A549 (cell line): ENCODE results near the gene DPF1.

Experiments
- BHLHE40 ChIP-seq: IDR thresholded peaks from 2 replicates; pipeline ENCODE4 v1.6.1; 2012; ENCODE audit warnings: low read depth, low read length, inconsistent platforms
- CHD2 ChIP-seq: fragments of 150-350 bp; IDR thresholded peaks from 2 replicates; pipeline ENCODE4 v1.6.1; 2014; ENCODE audit warnings: low read length; ENCODE audit not compliant: partially characterized antibody
- CHD4 ChIP-seq: fragments of 200-600 bp; sonication (generic); IDR thresholded peaks from 2 replicates; pipeline ENCODE4 v1.6.1; 2016; ENCODE audit warnings: antibody characterized with exemption, mild to moderate bottlenecking, borderline replicate concordance
- EHMT2 ChIP-seq: fragments of 200-600 bp; sonication (generic); IDR thresholded peaks from 2 replicates; pipeline ENCODE4 v1.6.1; 2016; ENCODE audit warnings: antibody characterized with exemption, low read depth, mild to moderate bottlenecking, moderate library complexity
- EP300 ChIP-seq, 2 experiments: fragments of >200 bp; sonication (Bioruptor Twin); formaldehyde crosslinking; IDR thresholded peaks; 2 replicates in 1 of 2; 3 replicates in 1 of 2; pipeline ENCODE4 v1.6.1; 2016 to 2017
- POLR2A ChIP-seq: IDR thresholded peaks from 2 replicates; pipeline ENCODE4 v1.6.1; 2012; ENCODE audit warnings: mild to moderate bottlenecking, low read length
- RAD21 ChIP-seq, 2 experiments: fragments of >200 bp in 1 of 2; sonication (Bioruptor Twin) in 1 of 2; formaldehyde crosslinking in 1 of 2; IDR thresholded peaks in 1 of 2; conservative IDR thresholded peaks in 1 of 2; 2 replicates in 1 of 2; 3 replicates in 1 of 2; pipeline ENCODE4 v1.6.1; 2012 to 2018; ENCODE audit warnings: inconsistent platforms in 1 of 2
- RFX5 ChIP-seq: fragments of 450-650 bp; IDR thresholded peaks from 2 replicates; pipeline ENCODE4 v1.7.1; 2014; ENCODE audit warnings: antibody characterized with exemption, mild to moderate bottlenecking, moderate library complexity
- TF ChIP-seq, protein P1 (sequence below): fragments of >200 bp; sonication (Bioruptor Twin); formaldehyde crosslinking; IDR thresholded peaks from 3 replicates; pipeline ENCODE4 v1.5.1; 2016

DNA sequence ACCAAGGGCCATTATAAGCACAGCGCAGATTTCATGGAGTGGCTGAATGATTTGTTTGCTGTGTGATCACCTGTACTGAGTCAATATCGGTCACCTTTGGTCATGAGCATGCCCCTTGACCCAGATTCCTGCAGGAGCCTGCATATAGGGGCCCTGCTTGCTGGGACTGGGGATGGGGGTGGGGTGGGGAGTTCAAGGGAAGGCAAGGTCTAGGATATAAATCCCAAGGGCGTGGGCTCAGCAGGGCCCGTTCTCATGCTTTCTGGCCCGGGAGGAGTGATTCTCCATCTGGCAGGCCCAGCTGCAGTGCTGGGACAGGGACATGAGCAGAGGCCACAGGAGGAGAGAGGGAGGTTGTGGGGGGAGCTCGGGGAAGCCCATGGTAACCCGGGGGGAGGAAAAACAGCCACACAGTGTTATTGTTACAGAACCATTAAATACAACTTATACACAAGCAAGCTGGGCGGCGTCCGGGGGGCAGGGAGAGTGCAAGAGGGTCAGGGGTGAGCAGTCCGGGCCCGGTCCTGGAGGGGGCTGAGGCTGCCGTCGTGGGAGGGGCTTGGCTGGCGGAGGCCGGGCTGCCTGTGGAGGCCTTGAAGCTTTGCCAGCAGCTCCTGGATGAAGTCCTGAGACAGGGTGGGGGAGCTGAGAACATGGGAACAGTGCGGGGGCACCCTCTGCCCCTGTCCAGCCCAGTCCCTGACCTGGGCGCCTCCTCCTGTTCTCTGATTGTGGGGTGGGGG is 27.0 kb upstream of the DPF1 start:
- TF ChIP-seq, protein P1, sequence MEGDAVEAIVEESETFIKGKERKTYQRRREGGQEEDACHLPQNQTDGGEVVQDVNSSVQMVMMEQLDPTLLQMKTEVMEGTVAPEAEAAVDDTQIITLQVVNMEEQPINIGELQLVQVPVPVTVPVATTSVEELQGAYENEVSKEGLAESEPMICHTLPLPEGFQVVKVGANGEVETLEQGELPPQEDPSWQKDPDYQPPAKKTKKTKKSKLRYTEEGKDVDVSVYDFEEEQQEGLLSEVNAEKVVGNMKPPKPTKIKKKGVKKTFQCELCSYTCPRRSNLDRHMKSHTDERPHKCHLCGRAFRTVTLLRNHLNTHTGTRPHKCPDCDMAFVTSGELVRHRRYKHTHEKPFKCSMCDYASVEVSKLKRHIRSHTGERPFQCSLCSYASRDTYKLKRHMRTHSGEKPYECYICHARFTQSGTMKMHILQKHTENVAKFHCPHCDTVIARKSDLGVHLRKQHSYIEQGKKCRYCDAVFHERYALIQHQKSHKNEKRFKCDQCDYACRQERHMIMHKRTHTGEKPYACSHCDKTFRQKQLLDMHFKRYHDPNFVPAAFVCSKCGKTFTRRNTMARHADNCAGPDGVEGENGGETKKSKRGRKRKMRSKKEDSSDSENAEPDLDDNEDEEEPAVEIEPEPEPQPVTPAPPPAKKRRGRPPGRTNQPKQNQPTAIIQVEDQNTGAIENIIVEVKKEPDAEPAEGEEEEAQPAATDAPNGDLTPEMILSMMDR = no peak
- TF ChIP-seq POLR2A (no peak), CHD2 (no peak), RFX5 (no peak), EHMT2 (no peak), RAD21 (conservative IDR thresholded peaks at IDR 0.05 in 1 of 2, IDR thresholded peaks at IDR 0.05 in 1 of 2) (no peak), CHD4 (no peak), EP300 (IDR thresholded peaks at IDR 0.05) (no peak), BHLHE40 (no peak)
